ENCODE results near the gene BTG4. TPM values are rescaled to one million over a fixed set of nuclear protein-coding genes. Genes with fewer than 3 reads are reported as not detected.

The BTG4 gene
- total RNA-seq, 6 experiments from 2014 or later, result not detected

- ATAC-seq (no peak), DNase-seq (no peak)
- Histone ChIP-seq H3K36me3 (no peaks in the 10 kb centered on the region), H3K9me3 (peaks cover 0 to 7% (median 0%) of the 10 kb centered on the region in 4 donors), H3K27ac (no peak overlapping the region), H3K4me3 (no peak overlapping the region), H3K27me3 (peaks cover 0 to 2% of the 10 kb centered on the region in 2 donors), H3K4me1 (no peaks in the 10 kb centered on the region)
- intact Hi-C loops (cut with DNase I), result no loop called here
- no peak for TF ChIP-seq POLR2A (IDR thresholded peaks at IDR 0.05)
- TF ChIP-seq, protein P1, sequence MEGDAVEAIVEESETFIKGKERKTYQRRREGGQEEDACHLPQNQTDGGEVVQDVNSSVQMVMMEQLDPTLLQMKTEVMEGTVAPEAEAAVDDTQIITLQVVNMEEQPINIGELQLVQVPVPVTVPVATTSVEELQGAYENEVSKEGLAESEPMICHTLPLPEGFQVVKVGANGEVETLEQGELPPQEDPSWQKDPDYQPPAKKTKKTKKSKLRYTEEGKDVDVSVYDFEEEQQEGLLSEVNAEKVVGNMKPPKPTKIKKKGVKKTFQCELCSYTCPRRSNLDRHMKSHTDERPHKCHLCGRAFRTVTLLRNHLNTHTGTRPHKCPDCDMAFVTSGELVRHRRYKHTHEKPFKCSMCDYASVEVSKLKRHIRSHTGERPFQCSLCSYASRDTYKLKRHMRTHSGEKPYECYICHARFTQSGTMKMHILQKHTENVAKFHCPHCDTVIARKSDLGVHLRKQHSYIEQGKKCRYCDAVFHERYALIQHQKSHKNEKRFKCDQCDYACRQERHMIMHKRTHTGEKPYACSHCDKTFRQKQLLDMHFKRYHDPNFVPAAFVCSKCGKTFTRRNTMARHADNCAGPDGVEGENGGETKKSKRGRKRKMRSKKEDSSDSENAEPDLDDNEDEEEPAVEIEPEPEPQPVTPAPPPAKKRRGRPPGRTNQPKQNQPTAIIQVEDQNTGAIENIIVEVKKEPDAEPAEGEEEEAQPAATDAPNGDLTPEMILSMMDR (IDR thresholded peaks at IDR 0.05), result no peak
Observed at GRCh38 chr11:111474432-111474831, 37.8 kb downstream of the BTG4 start.

GRCh38 chr11:111472228-111472627, 40.0 kb downstream of the BTG4 start:
- Histone ChIP-seq H3K27me3 (no peaks in the 10 kb centered on the region), H3K4me3 (no peak overlapping the region), H3K36me3 (no peaks in the 10 kb centered on the region), H3K4me1 (no peaks in the 10 kb centered on the region), H3K9me3 (peaks cover 0 to 7% (median 0%) of the 10 kb centered on the region in 4 donors), H3K27ac (no peak overlapping the region)
- intact Hi-C loops (cut with DNase I), result no loop called here
- ATAC-seq (no peak), DNase-seq (no peak)
- WGBS (ENCODE audit: insufficient coverage, low coverage, low lambda C conversion rate, missing lambda C conversion rate), result 100% methylated on average over 1 of the region's 1 CpG
- TF ChIP-seq, protein P1 (IDR thresholded peaks at IDR 0.05), result no peak
- TF ChIP-seq POLR2A (IDR thresholded peaks at IDR 0.05), result no peak

- 60% methylated on average over 4 of the region's 4 CpGs for WGBS (ENCODE audit: insufficient coverage, low coverage, low lambda C conversion rate, missing lambda C conversion rate)
- DNase-seq, result no peak
Observed at GRCh38 chr11:111469200-111469599, 43.0 kb downstream of the BTG4 start.

GRCh38 chr11:111466615-111467014, 45.6 kb downstream of the BTG4 start:
- Histone ChIP-seq H3K4me3 (no peak overlapping the region), H3K27ac (no peak overlapping the region), H3K9me3 (no peaks in the 10 kb centered on the region), H3K4me1 (no peaks in the 10 kb centered on the region), H3K36me3 (no peaks in the 10 kb centered on the region), H3K27me3 (no peaks in the 10 kb centered on the region)
- no peak for ATAC-seq
- DNase-seq, result no peak
- intact Hi-C loops (cut with DNase I), result no loop called here
- TF ChIP-seq, protein P1 (IDR thresholded peaks at IDR 0.05), result no peak
- TF ChIP-seq POLR2A (IDR thresholded peaks at IDR 0.05), result no peak

More at GRCh38 chr11:111469200-111469599, 43.0 kb downstream of the BTG4 start:
- Histone ChIP-seq H3K36me3 (no peaks in the 10 kb centered on the region), H3K27me3 (no peaks in the 10 kb centered on the region), H3K27ac (no peak overlapping the region), H3K4me3 (no peak overlapping the region), H3K4me1 (no peaks in the 10 kb centered on the region), H3K9me3 (peaks cover 0 to under 1% (median 0%) of the 10 kb centered on the region in 4 donors)
- intact Hi-C loops (cut with DNase I), result no loop called here
- TF ChIP-seq, protein P1 (IDR thresholded peaks at IDR 0.05), result no peak
- TF ChIP-seq POLR2A (IDR thresholded peaks at IDR 0.05), result no peak
- ATAC-seq, result peak in 1 of 4 donors; percentile 34

DNA sequence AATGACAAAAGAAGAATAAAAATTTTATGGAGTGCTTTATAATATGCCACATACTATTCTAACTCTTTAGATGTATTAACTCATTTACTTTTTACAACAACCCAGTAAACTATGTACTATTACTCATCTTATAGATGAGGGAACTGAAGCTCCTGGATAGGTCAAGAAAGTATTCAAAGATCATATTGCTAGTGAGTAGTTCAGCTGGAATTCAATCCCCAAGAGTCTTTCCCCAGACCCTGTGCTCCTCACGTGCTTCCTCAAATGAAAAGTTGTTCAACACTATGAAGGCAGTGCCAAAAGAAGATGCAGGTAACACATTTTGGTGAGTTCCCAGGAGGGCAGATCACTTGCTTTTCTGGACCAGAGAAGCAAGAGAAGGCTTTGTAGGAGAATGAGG, 46.8 kb downstream of the BTG4 start:
- H3K9me3 ChIP-seq, result no peaks in the 10 kb centered on the region
- DNase-seq, result no peak
- TF ChIP-seq, protein P1 (IDR thresholded peaks at IDR 0.05), result no peak
- TF ChIP-seq POLR2A (IDR thresholded peaks at IDR 0.05), result no peak
- 80% methylated on average over 1 of the region's 1 CpG for whole genome bisulfite sequencing (ENCODE audit: insufficient coverage, low coverage, low lambda C conversion rate, missing lambda C conversion rate)
- ATAC-seq, result no peak
- intact Hi-C loops (cut with DNase I), result no loop called here
- no peaks in the 10 kb centered on the region for H3K36me3 ChIP-seq
- H3K4me3 ChIP-seq, result no peak overlapping the region
- no peaks in the 10 kb centered on the region for H3K4me1 ChIP-seq
- no peaks in the 10 kb centered on the region for H3K27me3 ChIP-seq
- H3K27ac ChIP-seq, result no peak overlapping the region

Data from right lobe of liver (tissue), 6 donors.